ENCODE measurements around the gene SURF2.

DNA sequence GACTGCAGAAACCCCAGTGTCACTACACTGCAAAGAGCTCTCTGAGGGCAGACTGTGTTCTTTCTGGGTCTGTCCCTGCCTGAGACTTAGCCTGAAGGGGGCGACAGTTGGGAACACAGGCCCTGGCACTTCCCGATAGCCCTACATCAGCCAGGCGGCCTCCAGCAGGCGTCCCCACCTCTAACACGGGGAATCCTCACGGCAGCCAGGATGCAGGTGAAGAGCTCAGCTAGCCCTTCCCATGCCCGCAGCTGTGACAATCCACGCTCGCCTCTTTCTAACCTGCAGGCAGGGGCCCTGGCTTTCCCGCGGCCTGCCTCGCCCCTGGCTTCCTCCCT lies 14.3 kb upstream of the SURF2 start:
- TF ChIP-seq EZH2phosphoT487 (IDR thresholded peaks at IDR 0.05; ENCODE audit: borderline replicate concordance): no peak
- peak; percentile 37 for TF ChIP-seq CTCF (conservative IDR thresholded peaks at IDR 0.05; ENCODE audit: low read length)

All from Loucy (cell line).